Natural killer cell (primary cell): ENCODE measurements around the gene ZFP69B. TPM values are rescaled to one million over a fixed set of nuclear protein-coding genes. Genes with fewer than 3 reads are reported as not detected.
A peak's percentile ranks its signal among the peaks of the same experiment; 100 is the strongest.

ENCODE experiments used
- ATAC-seq, 3 donors: fragments of 150-1000 bp in 2 of 3; fragments of 200-7000 bp in 1 of 3; cut with Tn5 transposase; 1 replicate in 1 of 3; 2 replicates in 2 of 3; pipeline ENCODE4 v1.10.0; 2021; ENCODE audit warnings: mild to moderate bottlenecking in 2 of 3, moderate library complexity in 2 of 3
- DNase-seq, 2 donors: peaks; one replicate each; pipeline versions ENCODE4 v3.0.0 to v3.0.0-alpha.2; 2013 to 2021; ENCODE audit warnings: mixed read lengths in 1 of 2
- H3K27ac ChIP-seq: one replicate; pipeline ENCODE4 v1.5.1; 2013; ENCODE audit warnings: mild to moderate bottlenecking, low read length
- H3K27me3 ChIP-seq: one replicate; pipeline ENCODE4 v1.6.1; 2013; ENCODE audit warnings: low read length; ENCODE audit not compliant: control insufficient read depth, insufficient read depth
- H3K36me3 ChIP-seq: one replicate; pipeline ENCODE4 v1.6.1; 2013; ENCODE audit warnings: low read length; ENCODE audit not compliant: control insufficient read depth, insufficient read depth
- H3K4me1 ChIP-seq: one replicate; pipeline ENCODE4 v1.6.1; 2013; ENCODE audit warnings: low read length; ENCODE audit not compliant: control insufficient read depth, insufficient read depth
- H3K4me3 ChIP-seq: one replicate; pipeline ENCODE4 v1.5.1; 2013; ENCODE audit warnings: low read length
- H3K9me3 ChIP-seq: one replicate; pipeline ENCODE4 v1.6.1; 2013; ENCODE audit warnings: low read length; ENCODE audit not compliant: control insufficient read depth, insufficient read depth
- H3K27ac Mint-ChIP-seq, 2 donors: one replicate each; pipeline ENCODE4 v1.8.0; 2022; ENCODE audit warnings: mild to moderate bottlenecking in 2 of 2, mixed read lengths in 2 of 2, moderate library complexity in 1 of 2
- H3K27me3 Mint-ChIP-seq, 2 donors: one replicate each; pipeline ENCODE4 v1.8.0; 2022; ENCODE audit warnings: low read depth in 2 of 2, mixed read lengths in 2 of 2
- H3K36me3 Mint-ChIP-seq: one replicate; pipeline ENCODE4 v1.8.0; 2022; ENCODE audit warnings: mixed read lengths
- H3K4me1 Mint-ChIP-seq, 2 donors: one replicate each; pipeline ENCODE4 v1.8.0; 2022; ENCODE audit warnings: mixed read lengths in 2 of 2
- H3K4me3 Mint-ChIP-seq: one replicate; pipeline ENCODE4 v1.8.0; 2022; ENCODE audit warnings: mild to moderate bottlenecking, moderate library complexity, mixed read lengths
- H3K9me3 Mint-ChIP-seq, 2 donors: one replicate each; pipeline ENCODE4 v1.8.0; 2022; ENCODE audit warnings: mixed read lengths in 2 of 2
- CTCF ChIP-seq: fragments of 200-600 bp; IDR thresholded peaks from one replicate; pipeline ENCODE4 v1.8.0; 2022; ENCODE audit warnings: antibody characterized with exemption
- WGBS: methylation state at CpG from one replicate; pipeline ENCODE4 v1.1.7; 2013; ENCODE audit warnings: missing lambda C conversion rate; ENCODE audit not compliant: insufficient coverage; 5-methylcytosine and 5-hydroxymethylcytosine counted together
- intact Hi-C: fragments of 100-400 bp; cut with micrococcal nuclease; formaldehyde crosslinking; loops from one replicate; pipeline ENCODE4 v1.14.2; 2022
- total RNA-seq, 4 donors: library from RNA; stranded (reverse); fragments of 120-200 nt in 1 of 4; gene quantifications; one replicate each; pipeline versions ENCODE4 v1.2.3 to v1.2.4, GENCODE V29; 2013 to 2022

The ZFP69B gene
- total RNA-seq, 3 donors from 2014 or later (not counting 1 experiment from before 2014, with no cell fraction given) = 2.2 to 2.4 (median 2.3) TPM

GRCh38 chr1:40450495-40451237, 390 bp downstream of the ZFP69B start:
- intact Hi-C loops = loop anchor here (1.0 to 10.0 kb wide), 3 partner anchors 26 to 54 kb away; partner anchors contain the start of genes EXO5 and ZFP69
- Histone ChIP-seq H3K27ac (peak overlapping the region; percentile 75), H3K27me3 (no peaks in the 10 kb centered on the region), H3K9me3 (peaks cover 9% of the 10 kb centered on the region), H3K4me1 (peaks cover 12% of the 10 kb centered on the region), H3K4me3 (peak overlapping the region; percentile 59), H3K36me3 (no peaks in the 10 kb centered on the region)
- Mint-ChIP-seq H3K27me3 (no peaks in the 10 kb centered on the region), H3K4me3 (peak overlapping the region; percentile 90), H3K27ac (peak overlapping the region; percentile 89 to 91), H3K36me3 (peaks cover 6% of the 10 kb centered on the region), H3K9me3 (peaks cover 0 to 5% of the 10 kb centered on the region in 2 donors), H3K4me1 (peaks cover 20 to 24% of the 10 kb centered on the region in 2 donors)
- DNase-seq (peak; percentile 58 to 81), ATAC-seq (peak; percentile 60 to 66 (median 66))
- 26% methylated on average over 22 of the region's 22 CpGs for WGBS
- no peak for TF ChIP-seq CTCF

- WGBS = 60% methylated on average over 1 of the region's 1 CpG
- no peaks in the 10 kb centered on the region for H3K27me3 Mint-ChIP-seq
- peaks cover 12% of the 10 kb centered on the region for H3K4me1 ChIP-seq
- no peak overlapping the region for H3K4me3 ChIP-seq
- H3K4me3 Mint-ChIP-seq = peak overlapping the region; percentile 90
- H3K36me3 ChIP-seq = no peaks in the 10 kb centered on the region
- H3K9me3 ChIP-seq = peaks cover 9% of the 10 kb centered on the region
- H3K27ac ChIP-seq = peak overlapping the region; percentile 75
- peaks cover under 1 to 7% of the 10 kb centered on the region in 2 donors for H3K9me3 Mint-ChIP-seq
- peak overlapping the region; percentile 89 to 91 for H3K27ac Mint-ChIP-seq
- no peaks in the 10 kb centered on the region for H3K27me3 ChIP-seq
- H3K4me1 Mint-ChIP-seq = peaks cover 20 to 24% of the 10 kb centered on the region in 2 donors
- intact Hi-C loops = loop anchor here (2.0 to 10.0 kb wide), 2 partner anchors 26 to 54 kb away; partner anchors contain the start of genes EXO5 and ZFP69
- no peak for TF ChIP-seq CTCF
- no peak for ATAC-seq
- DNase-seq = no peak
- peaks cover 6% of the 10 kb centered on the region for H3K36me3 Mint-ChIP-seq
These were observed 936 bp downstream of the ZFP69B start for GRCh38 chr1:40451238-40451585.

GRCh38 chr1:40454873-40455272, 4.6 kb downstream of the ZFP69B start:
- Mint-ChIP-seq H3K27me3 (no peaks in the 10 kb centered on the region), H3K36me3 (peaks cover 41% of the 10 kb centered on the region)
- intact Hi-C loops = loop anchor here (10.0 kb wide), 1 partner anchor 50 kb away; the partner anchor contains the start of gene EXO5

More at GRCh38 chr1:40454873-40455272, 4.6 kb downstream of the ZFP69B start:
- Histone ChIP-seq H3K4me3 (no peak overlapping the region), H3K36me3 (peaks cover 21% of the 10 kb centered on the region), H3K27ac (no peak overlapping the region), H3K9me3 (peaks cover 25% of the 10 kb centered on the region), H3K4me1 (peaks cover 12% of the 10 kb centered on the region), H3K27me3 (no peaks in the 10 kb centered on the region)
- ATAC-seq (no peak), DNase-seq (no peak)
- WGBS = 95% methylated on average over 1 of the region's 1 CpG
- peaks cover 12 to 17% of the 10 kb centered on the region in 2 donors for H3K4me1 Mint-ChIP-seq
- peaks cover 10 to 28% of the 10 kb centered on the region in 2 donors for H3K9me3 Mint-ChIP-seq
- H3K4me3 Mint-ChIP-seq = no peak overlapping the region
- H3K27ac Mint-ChIP-seq = no peak overlapping the region
- no peak for TF ChIP-seq CTCF
